Neural progenitor cell (in vitro differentiated cells): ENCODE data around the gene CCDC158. TPM values are rescaled to one million over a fixed set of nuclear protein-coding genes. Genes with fewer than 3 reads are reported as not detected.

ENCODE experiments used
- DNase-seq: peaks from one replicate; pipeline ENCODE4 v3.0.0-alpha.2; 2016; ENCODE audit warnings: low spot score
- H2AFZ ChIP-seq: fragments of 200-600 bp; sonication (generic); replicated peaks from 2 replicates; pipeline ENCODE4 v1.6.1; 2016; ENCODE audit warnings: antibody characterized with exemption
- H3F3A ChIP-seq: fragments of 200-600 bp; sonication (generic); 2 replicates; pipeline ENCODE4 v1.6.1; 2016; ENCODE audit warnings: antibody characterized with exemption, low read depth
- H3K27ac ChIP-seq: fragments of 200-600 bp; sonication (generic); 2 replicates; pipeline ENCODE4 v1.5.1; 2016; ENCODE audit warnings: mild to moderate bottlenecking
- H3K27me3 ChIP-seq: fragments of 200-600 bp; sonication (generic); 2 replicates; pipeline ENCODE4 v1.6.1; 2016; ENCODE audit warnings: mild to moderate bottlenecking, moderate library complexity
- H3K36me3 ChIP-seq: fragments of 200-600 bp; sonication (generic); 2 replicates; pipeline ENCODE4 v1.5.1; 2016
- H3K4me1 ChIP-seq: fragments of 200-600 bp; sonication (generic); 2 replicates; pipeline ENCODE4 v1.6.1; 2016; ENCODE audit warnings: mixed run types
- H3K4me2 ChIP-seq: fragments of 200-600 bp; sonication (generic); 2 replicates; pipeline ENCODE4 v1.6.1; 2016
- H3K4me3 ChIP-seq: fragments of 200-600 bp; sonication (generic); 2 replicates; pipeline ENCODE4 v1.5.1; 2016
- H3K79me2 ChIP-seq: fragments of 200-600 bp; sonication (generic); 2 replicates; pipeline ENCODE4 v1.6.1; 2016; ENCODE audit warnings: low read depth
- H3K9ac ChIP-seq: fragments of 200-600 bp; sonication (generic); 2 replicates; pipeline ENCODE4 v1.6.1; 2016
- H3K9me3 ChIP-seq: fragments of 200-600 bp; sonication (generic); 2 replicates; pipeline ENCODE4 v1.5.1; 2016; ENCODE audit warnings: low read depth
- H4K20me1 ChIP-seq: fragments of 200-600 bp; sonication (generic); 2 replicates; pipeline ENCODE4 v1.6.1; 2016; ENCODE audit warnings: low read depth
- H3K27ac Mint-ChIP-seq: 3 replicates; pipeline ENCODE4 v1.8.0; 2021; ENCODE audit warnings: mixed read lengths
- H3K27me3 Mint-ChIP-seq: 2 replicates; pipeline ENCODE4 v1.8.0; 2022; ENCODE audit warnings: low read depth, mild to moderate bottlenecking, inconsistent platforms, moderate library complexity, mixed read lengths; ENCODE audit not compliant: insufficient read depth
- H3K36me3 Mint-ChIP-seq: 3 replicates; pipeline ENCODE4 v1.8.0; 2021; ENCODE audit warnings: mixed read lengths
- H3K4me1 Mint-ChIP-seq: 3 replicates; pipeline ENCODE4 v1.8.0; 2021; ENCODE audit warnings: mixed read lengths
- H3K4me3 Mint-ChIP-seq: 3 replicates; pipeline ENCODE4 v1.8.0; 2021; ENCODE audit warnings: mild to moderate bottlenecking, moderate library complexity, mixed read lengths
- H3K9me3 Mint-ChIP-seq: 3 replicates; pipeline ENCODE4 v1.8.0; 2020; ENCODE audit warnings: mixed read lengths
- EZH2 ChIP-seq: fragments of 200-600 bp; sonication (generic); IDR thresholded peaks from 2 replicates; pipeline ENCODE4 v1.6.1; 2017; ENCODE audit warnings: antibody characterized with exemption, mild to moderate bottlenecking, moderate library complexity
- EZH2phosphoT487 ChIP-seq: fragments of 200-600 bp; sonication (generic); IDR thresholded peaks from 2 replicates; pipeline ENCODE4 v1.6.1; 2017; ENCODE audit warnings: antibody characterized with exemption
- total RNA-seq: library from RNA; depleted of rRNA; stranded (reverse); fragments of >200 nt; gene quantifications from 2 replicates; pipeline ENCODE4 v1.2.3, GENCODE V29; 2015; ENCODE audit warnings: low replicate concordance
- TF ChIP-seq, protein P1 (sequence below): fragments of 200-600 bp; sonication (generic); IDR thresholded peaks from 2 replicates; pipeline ENCODE4 v1.5.1; 2017; ENCODE audit warnings: antibody characterized with exemption, mild to moderate bottlenecking

Gene CCDC158
- total RNA-seq, 1 donor from 2014 or later = not detected

DNA sequence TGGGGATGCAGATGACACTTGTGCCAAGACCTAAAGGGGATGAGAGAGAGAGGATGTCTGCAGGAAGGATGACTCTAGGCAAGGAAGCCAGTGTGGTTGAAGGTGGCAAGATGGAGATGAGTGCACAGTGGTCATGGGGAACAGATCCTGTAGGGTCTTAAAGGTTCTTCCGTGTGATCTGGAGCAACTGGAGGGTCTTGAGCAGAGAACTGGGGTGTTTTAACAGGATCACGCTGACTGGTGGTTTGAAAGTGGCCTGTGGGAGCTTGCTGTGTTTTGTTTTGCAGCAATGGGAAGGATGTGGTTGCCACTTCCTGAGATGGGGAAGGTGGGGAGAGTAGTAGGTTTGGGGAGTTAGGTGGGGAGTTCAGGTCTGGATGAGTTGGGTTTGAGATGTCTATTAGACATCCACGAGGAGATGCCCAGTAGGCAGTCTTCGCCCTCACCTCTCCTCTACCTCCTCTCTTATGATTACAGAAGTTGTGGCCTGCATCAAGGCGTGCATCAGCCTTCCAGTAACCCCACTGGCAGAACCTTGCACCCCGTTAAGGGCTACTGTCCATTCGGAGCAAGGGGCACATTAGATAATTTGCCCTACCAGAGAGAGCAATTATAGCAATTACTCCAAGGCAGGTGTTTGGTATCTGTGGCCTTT lies 115.8 kb downstream of the CCDC158 start:
- Histone ChIP-seq H4K20me1 (no peaks in the 10 kb centered on the region), H2AFZ (no peak overlapping the region), H3K9me3 (no peaks in the 10 kb centered on the region), H3K4me1 (no peaks in the 10 kb centered on the region), H3K4me2 (peak overlapping the region; percentile 96), H3K27ac (no peak overlapping the region), H3K36me3 (no peaks in the 10 kb centered on the region), H3K79me2 (no peaks in the 10 kb centered on the region), H3F3A (peaks cover 10% of the 10 kb centered on the region), H3K4me3 (peak overlapping the region; percentile 76), H3K27me3 (peaks cover 20% of the 10 kb centered on the region), H3K9ac (no peak overlapping the region)
- TF ChIP-seq EZH2 (no peak), EZH2phosphoT487 (no peak)
- TF ChIP-seq, protein P1, sequence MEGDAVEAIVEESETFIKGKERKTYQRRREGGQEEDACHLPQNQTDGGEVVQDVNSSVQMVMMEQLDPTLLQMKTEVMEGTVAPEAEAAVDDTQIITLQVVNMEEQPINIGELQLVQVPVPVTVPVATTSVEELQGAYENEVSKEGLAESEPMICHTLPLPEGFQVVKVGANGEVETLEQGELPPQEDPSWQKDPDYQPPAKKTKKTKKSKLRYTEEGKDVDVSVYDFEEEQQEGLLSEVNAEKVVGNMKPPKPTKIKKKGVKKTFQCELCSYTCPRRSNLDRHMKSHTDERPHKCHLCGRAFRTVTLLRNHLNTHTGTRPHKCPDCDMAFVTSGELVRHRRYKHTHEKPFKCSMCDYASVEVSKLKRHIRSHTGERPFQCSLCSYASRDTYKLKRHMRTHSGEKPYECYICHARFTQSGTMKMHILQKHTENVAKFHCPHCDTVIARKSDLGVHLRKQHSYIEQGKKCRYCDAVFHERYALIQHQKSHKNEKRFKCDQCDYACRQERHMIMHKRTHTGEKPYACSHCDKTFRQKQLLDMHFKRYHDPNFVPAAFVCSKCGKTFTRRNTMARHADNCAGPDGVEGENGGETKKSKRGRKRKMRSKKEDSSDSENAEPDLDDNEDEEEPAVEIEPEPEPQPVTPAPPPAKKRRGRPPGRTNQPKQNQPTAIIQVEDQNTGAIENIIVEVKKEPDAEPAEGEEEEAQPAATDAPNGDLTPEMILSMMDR = no peak
- peaks cover 6% of the 10 kb centered on the region for H3K4me1 Mint-ChIP-seq
- H3K27ac Mint-ChIP-seq = no peak overlapping the region
- H3K9me3 Mint-ChIP-seq = no peaks in the 10 kb centered on the region
- H3K4me3 Mint-ChIP-seq = peak overlapping the region; percentile 89
- no peak for DNase-seq
- peaks cover 9% of the 10 kb centered on the region for H3K27me3 Mint-ChIP-seq
- H3K36me3 Mint-ChIP-seq = peaks cover 6% of the 10 kb centered on the region

DNA sequence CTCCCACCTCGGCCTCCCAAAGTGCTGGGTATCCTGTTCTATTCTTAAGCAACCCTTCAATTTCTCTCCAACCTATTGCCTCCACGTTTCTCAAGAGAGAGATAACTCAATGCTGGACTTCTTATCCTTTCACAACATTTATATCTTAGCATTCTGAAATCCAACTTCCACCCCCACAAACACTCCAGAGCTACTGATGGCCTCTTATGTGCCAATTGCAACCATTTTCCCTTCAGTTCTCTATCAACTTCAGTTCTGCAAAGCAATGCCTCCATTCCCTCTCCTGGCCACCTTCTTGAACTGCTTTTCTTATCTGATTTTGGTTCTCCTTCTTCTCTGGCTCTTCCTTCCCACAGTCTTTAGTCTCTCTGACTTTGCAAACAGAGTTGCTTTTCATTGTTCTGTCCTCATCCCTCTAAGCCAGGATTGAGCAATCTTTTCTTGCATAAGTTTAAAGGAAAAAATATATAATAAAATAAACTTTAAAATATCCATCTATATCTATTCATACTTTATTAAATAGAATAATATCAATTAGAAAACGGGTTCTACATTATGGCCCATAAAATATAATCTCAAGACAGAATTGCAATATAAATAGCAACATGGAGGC lies 118.0 kb downstream of the CCDC158 start:
- Mint-ChIP-seq H3K27ac (no peak overlapping the region), H3K9me3 (peaks cover 6% of the 10 kb centered on the region), H3K4me3 (no peak overlapping the region), H3K36me3 (peaks cover 3% of the 10 kb centered on the region), H3K4me1 (peaks cover 2% of the 10 kb centered on the region), H3K27me3 (peaks cover 8% of the 10 kb centered on the region)
- peaks cover 20% of the 10 kb centered on the region for H3K27me3 ChIP-seq
- no peak for DNase-seq
- no peak overlapping the region for H3K9ac ChIP-seq
- no peaks in the 10 kb centered on the region for H3K4me1 ChIP-seq
- no peak overlapping the region for H3K4me3 ChIP-seq
- no peaks in the 10 kb centered on the region for H3K79me2 ChIP-seq
- H3K27ac ChIP-seq = no peak overlapping the region
- TF ChIP-seq EZH2phosphoT487 = no peak
- no peaks in the 10 kb centered on the region for H3K9me3 ChIP-seq
- peaks cover 10% of the 10 kb centered on the region for H3F3A ChIP-seq
- no peak overlapping the region for H2AFZ ChIP-seq
- no peak overlapping the region for H3K4me2 ChIP-seq
- no peaks in the 10 kb centered on the region for H3K36me3 ChIP-seq
- no peaks in the 10 kb centered on the region for H4K20me1 ChIP-seq

DNA sequence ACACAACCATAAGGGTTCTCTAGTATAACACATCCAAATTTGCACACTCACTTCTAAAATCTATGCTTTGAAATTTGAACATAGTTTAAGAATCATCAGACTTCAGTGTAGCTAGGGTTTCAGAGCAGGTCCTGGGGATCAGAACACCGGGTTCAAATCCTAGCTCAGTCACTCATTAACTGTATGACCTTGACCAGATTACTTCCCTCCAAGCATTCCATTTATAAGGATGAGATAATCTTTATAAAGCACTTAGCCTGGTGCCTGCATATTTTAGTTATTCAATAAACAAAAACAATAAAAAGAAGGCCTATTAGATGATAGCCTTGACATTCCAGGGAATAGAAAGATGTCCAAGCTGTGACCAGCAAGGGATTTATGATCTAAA lies 119.2 kb downstream of the CCDC158 start:
- Histone ChIP-seq H3K4me3 (no peak overlapping the region), H3K9me3 (no peaks in the 10 kb centered on the region), H3F3A (peaks cover 2% of the 10 kb centered on the region), H3K4me1 (no peaks in the 10 kb centered on the region), H3K36me3 (no peaks in the 10 kb centered on the region), H2AFZ (no peak overlapping the region), H3K4me2 (no peak overlapping the region), H3K27ac (no peak overlapping the region), H3K79me2 (no peaks in the 10 kb centered on the region), H4K20me1 (no peaks in the 10 kb centered on the region), H3K9ac (no peak overlapping the region), H3K27me3 (peaks cover 20% of the 10 kb centered on the region)
- Mint-ChIP-seq H3K36me3 (peaks cover 3% of the 10 kb centered on the region), H3K4me3 (no peak overlapping the region), H3K27ac (no peak overlapping the region), H3K9me3 (peaks cover 15% of the 10 kb centered on the region), H3K4me1 (no peaks in the 10 kb centered on the region), H3K27me3 (peaks cover 2% of the 10 kb centered on the region)
- TF ChIP-seq EZH2 = no peak
- TF ChIP-seq, protein P1 = no peak
- no peak for TF ChIP-seq EZH2phosphoT487
- DNase-seq = no peak
